GM18519 (cell line): ENCODE measurements around the gene FAM83B.

Source experiments
- ATAC-seq: cut with Tn5 transposase; IDR thresholded peaks from one replicate; pipeline ENCODE4 v1.9.1; 2021; ENCODE audit warnings: mild to moderate bottlenecking, moderate library complexity; ENCODE audit not compliant: unreplicated experiment, low FRiP score

FAM83B gene

DNA sequence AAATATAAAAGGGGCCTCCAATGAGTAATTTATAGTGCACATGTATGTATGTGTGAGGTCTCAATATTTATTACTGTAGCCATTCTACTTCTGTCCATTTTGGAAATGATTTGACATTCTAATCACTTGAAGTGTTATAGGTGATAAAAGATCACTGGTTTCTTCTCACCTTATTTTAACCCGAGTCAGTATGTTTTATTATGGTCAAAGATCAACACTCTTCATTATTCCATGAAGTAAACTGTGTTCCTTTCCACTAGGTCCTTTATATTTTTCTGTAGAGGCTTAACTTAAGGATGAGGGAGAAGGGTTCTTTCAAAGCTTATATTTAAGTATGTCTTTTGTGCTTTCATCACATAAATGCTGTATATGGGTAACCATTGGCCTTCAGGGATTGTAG is 47.2 kb downstream of the FAM83B start:
- no peak for ATAC-seq

DNA sequence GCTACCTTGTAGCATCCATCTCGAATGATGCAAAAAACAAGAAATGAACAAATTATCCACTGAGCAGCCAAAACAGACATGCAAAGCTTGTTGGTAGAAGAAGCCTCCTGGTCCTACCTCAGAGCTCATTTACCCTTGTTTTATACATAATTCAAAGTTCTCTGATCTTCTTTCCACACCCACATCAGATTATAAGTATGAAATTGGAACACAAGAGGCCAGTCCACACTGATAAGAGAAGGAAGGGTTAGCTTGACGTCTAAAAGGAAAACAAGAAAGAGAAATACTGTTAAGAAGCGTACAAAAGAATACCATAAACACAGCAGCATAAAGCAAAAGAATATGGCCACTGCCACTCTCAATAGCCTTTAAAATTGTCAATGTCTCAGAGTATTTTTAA is 49.7 kb downstream of the FAM83B start:
- ATAC-seq: no peak

DNA sequence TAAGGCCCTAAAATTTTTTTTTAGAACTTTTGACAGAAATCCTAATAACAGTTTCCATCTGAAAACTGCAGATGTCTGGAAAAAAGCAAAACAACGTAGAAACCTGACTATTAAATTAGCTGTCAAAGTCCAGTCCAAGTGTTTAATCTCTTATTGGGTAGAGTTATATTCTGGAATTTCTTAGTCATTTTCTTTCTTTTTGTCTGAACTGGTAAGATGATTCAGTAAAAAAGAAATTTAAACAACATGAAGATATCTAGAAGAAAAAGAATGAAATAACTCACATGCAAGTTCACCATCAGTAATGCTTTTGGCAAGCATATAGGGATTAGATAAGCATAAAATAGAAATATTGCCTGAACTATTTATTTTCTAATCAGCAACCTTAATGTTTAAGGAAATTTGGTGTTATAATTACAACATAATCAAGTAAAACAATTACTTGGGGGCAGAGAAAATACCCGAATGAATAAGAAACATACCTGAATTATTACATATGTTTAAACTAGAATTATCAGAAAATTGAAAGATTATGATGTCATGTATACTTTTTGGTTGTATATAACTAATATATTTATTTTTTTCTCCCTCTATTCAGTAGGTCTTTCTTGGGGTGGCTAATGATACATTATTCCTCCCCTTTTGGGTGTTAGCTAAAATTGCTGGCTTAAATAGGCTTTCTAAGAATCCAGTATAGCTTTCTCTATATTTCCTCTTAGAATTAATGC is 51.1 kb downstream of the FAM83B start:
- ATAC-seq: no peak

DNA sequence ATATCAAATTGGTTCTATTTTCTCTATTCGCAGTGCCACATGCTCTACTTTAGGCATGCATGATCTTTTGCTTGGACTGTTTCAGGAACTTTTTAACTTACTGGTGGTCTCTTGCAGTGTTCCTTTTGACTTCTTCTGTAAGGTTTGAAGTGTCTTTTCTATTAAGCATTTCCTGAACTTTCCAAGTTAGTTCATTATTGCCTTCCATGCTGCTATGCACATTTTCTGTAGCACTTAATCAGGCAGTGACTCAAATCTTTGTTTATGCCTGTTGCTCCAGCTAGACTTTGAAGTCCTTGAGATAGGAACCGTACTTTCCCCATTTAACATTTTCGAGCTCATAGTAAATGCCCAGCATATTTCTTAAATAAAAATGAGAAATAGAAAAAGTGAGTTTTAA is 52.2 kb downstream of the FAM83B start:
- ATAC-seq: no peak

DNA sequence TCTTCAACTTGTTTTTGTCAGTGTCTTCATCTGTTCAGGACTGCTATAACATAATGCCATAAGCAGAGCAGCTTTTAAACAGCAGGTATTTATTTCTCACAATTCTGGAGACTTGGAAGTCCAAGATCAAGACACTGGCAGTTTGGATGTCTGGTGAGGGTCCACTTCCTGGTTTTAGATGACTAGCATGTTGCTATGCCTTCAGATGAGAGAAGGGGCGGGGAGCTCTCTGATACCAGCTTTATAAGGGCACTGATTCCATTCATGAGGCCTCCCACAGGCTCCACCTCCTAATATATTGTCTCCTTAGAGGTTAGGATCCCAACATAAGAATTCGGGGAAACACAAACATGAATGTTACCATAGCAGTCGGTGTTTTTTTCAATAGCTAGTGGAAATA is 52.9 kb downstream of the FAM83B start:
- no peak for ATAC-seq

DNA sequence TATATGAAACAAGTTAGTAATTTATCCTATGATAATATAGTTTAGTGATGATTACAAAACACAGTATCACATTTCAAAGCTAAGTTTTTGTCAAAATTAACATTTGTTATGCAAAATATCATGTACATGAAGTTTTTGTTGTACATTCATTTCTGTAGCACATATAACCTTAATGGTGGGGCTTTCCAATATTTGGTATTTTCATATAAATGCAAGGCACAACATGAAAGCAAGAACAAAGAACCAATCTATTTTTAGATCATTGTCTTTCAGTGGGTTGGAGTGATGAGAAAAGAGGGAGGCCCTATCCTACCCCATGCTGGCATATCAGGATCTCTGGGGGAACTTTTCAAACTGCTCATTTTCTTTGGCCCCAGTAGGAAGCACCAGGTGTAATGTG is 53.4 kb downstream of the FAM83B start:
- ATAC-seq: no peak

DNA sequence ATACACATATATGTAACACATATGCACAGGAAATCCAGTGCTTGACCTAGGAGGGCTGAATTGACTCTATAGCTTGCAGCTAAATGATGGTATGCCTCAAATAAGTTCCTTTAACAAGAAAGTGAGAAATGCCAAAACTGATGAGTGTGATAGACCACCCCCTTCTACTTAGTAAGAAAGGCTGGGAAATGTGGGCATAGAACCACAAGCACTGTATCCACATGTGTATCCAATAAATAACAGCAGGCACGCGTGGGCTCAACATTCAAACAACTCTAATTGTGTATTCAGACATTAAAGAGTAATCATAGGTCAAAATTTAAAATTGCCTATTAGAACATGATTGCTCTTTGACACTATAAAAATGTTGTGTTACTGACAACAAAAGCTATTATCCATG is 54.1 kb downstream of the FAM83B start:
- no peak for ATAC-seq

DNA sequence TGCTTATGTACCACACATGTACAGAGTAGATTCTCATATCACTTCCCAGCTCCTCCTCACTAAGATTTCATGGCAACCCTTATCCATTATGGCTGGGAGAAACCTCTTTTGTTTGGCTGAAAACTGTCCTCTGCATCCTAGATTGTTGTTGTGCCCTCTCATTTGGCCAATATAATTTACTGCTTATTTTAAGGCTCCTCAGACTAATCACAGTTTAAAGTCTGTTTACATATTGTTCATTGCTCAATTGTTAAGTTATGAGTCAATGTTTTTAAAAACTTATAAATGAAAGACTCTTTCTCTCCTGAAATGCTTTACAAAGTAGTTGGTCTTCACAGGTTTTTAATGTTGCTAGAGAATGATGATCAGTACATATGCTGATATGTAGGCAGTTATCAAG is 57.3 kb downstream of the FAM83B start:
- no peak for ATAC-seq

DNA sequence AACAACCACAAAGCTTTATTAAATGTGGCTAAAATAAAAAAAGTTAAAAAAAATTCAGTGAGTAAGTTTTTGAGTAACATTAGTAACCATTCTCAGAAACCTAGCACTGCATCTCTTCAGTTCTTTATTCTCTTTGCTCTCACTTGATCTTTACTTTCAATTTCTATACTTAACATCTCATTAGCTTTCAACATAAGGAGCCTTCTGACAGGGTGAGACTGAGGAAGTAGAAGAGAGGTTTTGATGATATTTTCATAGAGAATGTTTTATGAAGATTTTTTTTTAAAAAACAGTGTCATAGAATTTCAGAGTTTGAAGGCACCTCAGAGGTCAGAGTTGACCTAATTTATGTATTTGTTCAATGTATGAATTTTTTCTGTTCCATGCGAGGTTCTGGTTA is 60.8 kb downstream of the FAM83B start:
- ATAC-seq: peak; percentile 89

DNA sequence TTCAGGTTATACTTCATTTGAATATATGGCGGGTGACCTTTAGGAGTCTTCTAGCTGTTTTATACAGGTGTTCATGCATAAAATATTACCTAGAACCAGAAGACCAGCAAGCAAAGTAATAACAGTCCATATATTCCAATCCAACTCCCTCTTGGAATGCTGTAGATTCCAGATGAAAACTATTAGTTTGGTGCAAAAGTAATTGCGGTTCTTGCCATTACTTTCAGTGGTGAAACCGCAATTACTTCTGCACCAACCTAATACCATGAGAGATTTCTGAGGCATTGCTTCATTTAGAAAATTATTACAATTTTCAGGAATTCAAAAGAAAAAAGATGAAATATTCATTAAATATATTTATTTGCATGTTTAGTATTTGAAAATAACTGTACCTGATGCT is 62.6 kb downstream of the FAM83B start:
- ATAC-seq: no peak

DNA sequence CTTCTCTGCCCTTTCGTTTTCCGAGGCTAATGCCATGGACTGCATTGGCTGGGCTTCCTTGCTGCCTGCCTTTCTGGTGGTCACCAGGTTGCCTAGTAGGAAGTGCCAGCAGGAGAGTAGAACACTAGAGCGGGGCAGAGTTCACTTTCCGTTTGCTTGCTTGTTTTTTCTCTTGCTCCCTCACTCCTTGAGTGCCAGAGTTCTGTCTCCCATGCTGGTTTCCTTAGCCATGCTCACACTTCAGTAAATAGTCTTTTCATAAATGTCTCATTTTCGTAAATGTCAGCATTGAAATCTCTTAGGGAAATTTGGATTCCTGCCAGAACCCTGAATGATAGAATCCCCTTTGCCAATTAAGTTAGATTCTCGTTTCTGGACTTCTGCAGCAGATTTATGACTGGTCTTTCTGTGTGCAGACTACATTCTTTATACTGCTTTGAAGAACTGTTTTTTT is 63.9 kb downstream of the FAM83B start:
- ATAC-seq: no peak

DNA sequence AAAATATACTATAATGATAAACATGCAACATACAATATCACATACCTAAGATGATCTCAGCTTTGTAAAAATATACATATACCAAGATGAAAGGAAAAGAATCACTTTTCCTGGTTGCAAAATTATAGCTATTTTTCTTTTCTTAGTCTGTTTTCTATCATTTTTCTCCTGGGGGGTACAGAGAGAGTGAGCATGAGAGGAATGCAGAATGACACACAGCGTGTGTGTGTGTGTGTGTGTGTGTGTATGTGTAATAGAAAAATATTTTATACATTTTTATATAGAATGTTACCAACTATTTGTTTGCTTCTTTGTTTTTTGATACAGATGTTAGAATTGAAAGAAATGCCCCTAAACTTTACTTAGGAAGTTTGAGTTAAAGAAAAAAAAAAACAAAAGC is 64.3 kb downstream of the FAM83B start:
- no peak for ATAC-seq

DNA sequence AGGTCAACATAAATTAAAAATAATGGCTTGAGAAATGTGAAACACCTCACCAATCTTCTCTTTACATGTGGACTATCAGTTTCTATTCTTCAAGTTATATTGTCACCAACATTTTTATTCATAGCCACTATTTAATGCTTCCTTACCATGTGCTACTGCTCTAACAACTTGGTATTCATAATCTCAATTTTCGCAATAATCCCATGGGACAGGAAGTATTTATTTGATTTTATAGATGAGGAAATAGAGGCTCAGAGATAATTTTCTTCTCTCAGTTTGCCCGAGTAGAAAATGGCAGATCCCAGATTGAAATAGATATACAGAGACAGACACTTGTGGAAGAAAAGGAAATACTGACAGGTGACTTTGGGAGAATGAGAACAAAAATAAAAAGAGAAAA is 66.6 kb downstream of the FAM83B start:
- ATAC-seq: no peak

DNA sequence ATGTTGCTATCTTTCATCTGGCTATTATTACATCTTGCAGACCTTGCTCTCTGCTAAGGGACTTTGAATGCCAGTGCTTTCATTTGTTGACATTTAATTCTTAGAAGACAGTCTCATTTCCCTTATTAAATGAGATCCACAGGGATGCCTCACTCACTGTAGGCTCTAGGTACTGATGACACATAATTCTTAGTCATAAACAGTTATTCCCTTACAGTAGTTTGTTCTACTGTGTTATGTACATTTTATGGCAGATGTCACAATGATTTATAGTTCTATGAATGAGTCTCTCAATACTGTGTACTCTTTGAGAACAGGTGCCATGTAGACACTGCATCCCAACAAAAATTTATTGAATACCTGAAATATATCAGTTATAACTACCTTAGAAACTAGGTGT is 70.3 kb downstream of the FAM83B start:
- no peak for ATAC-seq

DNA sequence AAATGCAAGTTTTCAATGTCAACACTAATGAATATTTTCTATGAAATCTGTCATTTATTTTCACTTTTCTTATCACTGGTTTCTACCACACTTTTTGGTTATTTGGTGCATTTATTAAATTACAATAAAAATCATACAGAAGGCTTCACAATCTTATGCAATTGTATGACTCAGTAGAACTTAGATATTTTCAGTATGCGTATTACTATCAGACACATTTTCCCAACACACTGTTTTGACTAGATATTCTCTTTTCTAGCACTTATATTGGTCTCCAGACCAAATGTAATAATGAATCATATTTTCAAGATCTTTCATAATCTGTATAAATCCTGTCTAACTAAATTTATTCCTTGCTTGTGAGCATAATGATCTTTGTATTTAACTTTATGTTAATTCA is 74.1 kb downstream of the FAM83B start:
- no peak for ATAC-seq

DNA sequence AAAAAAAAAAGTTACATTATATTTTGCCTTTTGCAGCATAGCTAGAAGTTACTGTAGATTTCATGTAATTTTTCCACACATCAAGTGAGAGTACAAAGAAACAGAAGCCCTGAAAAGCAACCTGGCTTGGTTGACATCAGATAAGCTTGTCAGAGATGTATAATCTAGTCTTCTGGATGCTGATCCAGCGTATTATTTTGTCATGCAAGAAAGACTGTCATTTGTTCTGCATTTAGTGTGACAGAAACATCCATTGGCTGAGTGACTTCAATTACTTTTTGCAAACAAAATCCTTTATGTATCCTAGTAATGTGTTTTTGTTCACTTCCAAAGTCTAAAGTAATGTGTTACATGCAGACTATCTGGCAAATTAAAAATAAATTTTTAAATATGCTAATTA is 75.3 kb downstream of the FAM83B start:
- ATAC-seq: no peak

DNA sequence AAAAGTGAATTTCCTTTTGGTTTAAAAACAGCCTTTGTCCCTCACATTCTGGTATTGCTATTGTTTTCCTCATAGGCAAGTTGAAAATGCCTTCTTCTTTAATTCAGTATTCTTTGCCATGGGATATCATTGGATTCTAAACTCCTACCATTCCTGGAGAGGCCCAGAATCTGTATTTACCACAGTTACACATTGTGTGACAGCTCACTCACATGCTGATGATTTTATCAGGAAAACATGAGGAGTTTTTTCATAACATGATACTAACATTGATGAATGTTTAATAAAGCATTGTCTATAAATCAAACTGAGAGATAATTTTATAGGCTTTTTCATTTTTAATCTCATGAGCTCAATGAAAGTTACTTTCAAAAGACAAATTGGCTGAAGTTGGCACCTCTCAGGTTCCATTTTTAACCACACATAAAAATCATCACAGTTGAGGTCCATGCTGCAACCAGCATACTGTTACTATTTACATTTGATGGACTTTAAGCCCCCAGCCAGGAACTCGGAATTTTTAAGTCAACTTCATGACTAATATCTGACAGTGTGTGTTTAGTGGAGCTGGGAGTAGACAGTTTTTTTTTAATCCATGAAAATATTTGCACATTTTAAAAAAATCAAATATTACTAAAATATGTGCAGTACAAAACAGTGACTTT is 82.8 kb downstream of the FAM83B start:
- ATAC-seq: no peak

DNA sequence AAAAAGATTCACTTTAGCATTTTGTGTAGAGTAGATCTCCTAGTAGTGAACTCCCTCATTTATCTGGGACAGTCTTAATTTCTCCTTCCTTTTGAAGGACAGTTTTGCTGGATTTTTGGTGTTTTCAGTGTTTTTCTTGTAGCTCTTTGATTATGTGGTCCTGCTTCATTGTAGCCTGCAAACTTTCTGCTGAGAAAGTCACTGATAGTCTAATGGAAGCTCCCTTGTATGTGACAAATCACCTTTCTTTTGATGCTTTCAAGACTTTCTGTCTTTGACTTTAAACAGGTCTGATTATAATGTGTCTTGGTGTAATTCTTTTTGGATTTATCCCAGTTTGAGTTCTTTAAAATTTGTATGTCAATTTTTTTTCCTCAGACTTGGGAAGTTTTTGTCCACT is 86.1 kb downstream of the FAM83B start:
- no peak for ATAC-seq

DNA sequence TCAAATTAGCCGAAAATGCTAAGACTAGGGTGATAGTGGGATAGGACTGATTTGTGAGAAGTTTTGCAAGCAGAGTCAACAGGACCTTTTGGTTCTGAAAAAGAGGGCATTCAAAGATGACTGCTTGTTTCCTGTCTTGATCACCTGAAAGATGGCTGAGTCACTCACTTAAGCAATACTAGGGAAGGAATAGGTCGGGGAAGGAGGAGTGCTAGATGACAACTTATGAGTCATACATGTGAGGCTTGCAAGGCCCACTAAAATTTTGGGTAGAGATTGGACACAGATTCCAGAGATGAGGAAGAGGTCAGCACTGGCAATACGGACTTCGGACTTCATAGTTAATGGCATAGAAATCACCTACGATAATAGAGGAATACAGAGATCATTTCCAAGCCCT is 89.2 kb downstream of the FAM83B start:
- ATAC-seq: no peak

DNA sequence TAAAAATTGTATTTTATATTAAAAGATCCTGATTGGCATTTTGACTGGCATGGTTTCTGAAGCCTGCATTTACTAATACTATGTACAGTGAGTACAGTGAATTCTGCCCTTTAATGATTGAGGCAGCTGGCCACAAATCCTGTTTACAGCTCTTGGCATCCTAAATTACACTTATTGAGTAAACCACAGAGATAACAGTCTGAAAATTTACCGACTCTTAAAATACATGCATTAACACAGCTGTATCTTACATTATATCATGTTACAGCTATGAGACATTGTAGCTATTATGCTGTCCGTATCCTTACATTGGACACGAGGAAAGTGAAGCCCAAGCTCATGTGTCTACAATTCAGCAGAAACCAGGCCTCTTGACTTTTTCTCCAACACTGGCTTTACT is 90.8 kb downstream of the FAM83B start:
- ATAC-seq: no peak

DNA sequence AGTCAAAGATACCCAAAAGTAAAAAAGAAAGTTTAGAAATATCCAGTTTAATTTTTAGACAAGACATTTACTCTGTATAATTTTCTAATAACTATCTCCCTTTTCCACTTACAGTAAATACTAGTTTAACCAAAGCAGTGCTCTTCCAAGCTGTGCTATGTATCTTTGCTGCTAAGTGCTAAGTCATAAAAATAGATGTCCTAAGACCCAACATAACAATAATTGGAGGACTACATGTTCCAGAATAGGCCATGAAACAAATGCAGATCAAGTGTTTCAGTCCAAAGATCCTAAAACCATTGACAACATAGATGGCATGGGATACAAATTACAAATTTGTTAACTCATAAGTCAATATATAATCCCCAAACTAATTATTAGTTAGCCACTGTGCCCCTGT is 111.1 kb downstream of the FAM83B start:
- no peak for ATAC-seq

DNA sequence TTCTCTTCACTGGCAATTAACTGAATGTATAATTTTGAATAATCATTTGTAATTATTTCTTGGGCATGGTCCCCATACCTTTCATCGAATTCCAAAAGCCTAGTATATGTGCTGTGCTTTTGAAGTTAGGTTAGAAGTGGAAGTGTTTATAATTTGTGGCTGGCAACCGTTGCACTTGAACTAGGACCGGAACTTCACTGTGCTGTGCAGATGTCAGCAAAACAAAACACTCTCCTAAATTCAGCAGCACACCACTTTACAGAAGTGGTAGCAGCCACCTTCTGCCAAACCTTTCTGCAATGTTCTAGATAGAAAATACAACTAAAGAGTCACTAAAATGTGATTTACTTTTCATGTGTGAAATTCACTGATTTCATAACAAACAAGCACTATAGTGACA is 111.9 kb downstream of the FAM83B start:
- ATAC-seq: no peak
